ENCODE measurements around the gene GUSB.

DNA sequence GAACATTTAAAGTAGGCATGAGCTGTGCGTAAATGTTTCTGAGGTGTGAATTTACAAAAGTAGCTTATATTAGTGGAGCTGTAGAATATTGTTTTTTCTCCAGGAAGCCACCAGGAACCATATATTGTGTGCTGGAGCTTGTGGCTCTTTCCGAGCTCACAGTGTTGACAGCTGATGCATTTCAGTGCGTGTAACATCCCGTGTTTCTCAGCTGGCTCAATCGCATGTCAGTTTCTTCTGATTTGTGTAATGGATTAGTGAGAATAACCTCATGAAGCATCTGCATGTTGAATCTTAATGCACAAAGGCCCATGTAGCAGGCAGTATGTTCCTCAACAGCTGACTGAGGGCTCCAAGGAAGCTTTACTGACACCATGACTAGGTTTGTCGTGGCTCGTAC lies 69.8 kb downstream of the GUSB start:
- TF ChIP-seq CTCF (IDR thresholded peaks at IDR 0.05; ENCODE audit: low read length) = no peak
- no peak for TF ChIP-seq EZH2phosphoT487 (IDR thresholded peaks at IDR 0.05; ENCODE audit: low read length)
